PFSK-1 (cell line): ENCODE measurements around the gene SCAMP5.

Experiments used
- FOXP2 ChIP-seq: optimal IDR thresholded peaks from 2 replicates; pipeline ENCODE3; 2011; ENCODE audit warnings: borderline replicate concordance, control low read depth, inconsistent platforms; ENCODE audit not compliant: insufficient read depth; ENCODE audit errors: extremely low read length, extremely low read depth
- POLR2AphosphoS5 ChIP-seq: IDR thresholded peaks from 2 replicates; pipeline ENCODE4 v1.6.1; 2012; ENCODE audit warnings: low read depth, mild to moderate bottlenecking, control low read depth, low read length, moderate library complexity
- SIN3A ChIP-seq: IDR thresholded peaks from 2 replicates; pipeline ENCODE4 v1.6.1; 2012; ENCODE audit warnings: mild to moderate bottlenecking, low read length, moderate library complexity, borderline replicate concordance; ENCODE audit not compliant: insufficient read depth
- TAF1 ChIP-seq: IDR thresholded peaks from 2 replicates; pipeline ENCODE4 v1.6.1; 2012; ENCODE audit warnings: low read length, control low read depth, borderline replicate concordance; ENCODE audit not compliant: insufficient read depth
- TF ChIP-seq, protein P1 (sequence below), 2 experiments: IDR thresholded peaks; 2 replicates each; pipeline versions ENCODE4 v1.6.1 to v1.8.0; 2011 to 2012; ENCODE audit warnings: low read depth in 2 of 2, low read length in 2 of 2, control low read depth in 1 of 2, inconsistent platforms in 1 of 2, mild to moderate bottlenecking in 1 of 2, moderate library complexity in 1 of 2; ENCODE audit not compliant: insufficient read depth in 1 of 2

SCAMP5 gene

GRCh38 chr15:75061272-75061671, 65.9 kb downstream of the SCAMP5 start:
- no peak for TF ChIP-seq TAF1
- TF ChIP-seq, protein P1, sequence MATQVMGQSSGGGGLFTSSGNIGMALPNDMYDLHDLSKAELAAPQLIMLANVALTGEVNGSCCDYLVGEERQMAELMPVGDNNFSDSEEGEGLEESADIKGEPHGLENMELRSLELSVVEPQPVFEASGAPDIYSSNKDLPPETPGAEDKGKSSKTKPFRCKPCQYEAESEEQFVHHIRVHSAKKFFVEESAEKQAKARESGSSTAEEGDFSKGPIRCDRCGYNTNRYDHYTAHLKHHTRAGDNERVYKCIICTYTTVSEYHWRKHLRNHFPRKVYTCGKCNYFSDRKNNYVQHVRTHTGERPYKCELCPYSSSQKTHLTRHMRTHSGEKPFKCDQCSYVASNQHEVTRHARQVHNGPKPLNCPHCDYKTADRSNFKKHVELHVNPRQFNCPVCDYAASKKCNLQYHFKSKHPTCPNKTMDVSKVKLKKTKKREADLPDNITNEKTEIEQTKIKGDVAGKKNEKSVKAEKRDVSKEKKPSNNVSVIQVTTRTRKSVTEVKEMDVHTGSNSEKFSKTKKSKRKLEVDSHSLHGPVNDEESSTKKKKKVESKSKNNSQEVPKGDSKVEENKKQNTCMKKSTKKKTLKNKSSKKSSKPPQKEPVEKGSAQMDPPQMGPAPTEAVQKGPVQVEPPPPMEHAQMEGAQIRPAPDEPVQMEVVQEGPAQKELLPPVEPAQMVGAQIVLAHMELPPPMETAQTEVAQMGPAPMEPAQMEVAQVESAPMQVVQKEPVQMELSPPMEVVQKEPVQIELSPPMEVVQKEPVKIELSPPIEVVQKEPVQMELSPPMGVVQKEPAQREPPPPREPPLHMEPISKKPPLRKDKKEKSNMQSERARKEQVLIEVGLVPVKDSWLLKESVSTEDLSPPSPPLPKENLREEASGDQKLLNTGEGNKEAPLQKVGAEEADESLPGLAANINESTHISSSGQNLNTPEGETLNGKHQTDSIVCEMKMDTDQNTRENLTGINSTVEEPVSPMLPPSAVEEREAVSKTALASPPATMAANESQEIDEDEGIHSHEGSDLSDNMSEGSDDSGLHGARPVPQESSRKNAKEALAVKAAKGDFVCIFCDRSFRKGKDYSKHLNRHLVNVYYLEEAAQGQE (IDR thresholded peaks at IDR 0.05; ENCODE audit: insufficient read depth in 1 of 2, low read depth in 2 of 2, low read length in 2 of 2), result no peak
- TF ChIP-seq SIN3A, result no peak
- TF ChIP-seq FOXP2, result no peak
- no peak for TF ChIP-seq POLR2AphosphoS5

- TF ChIP-seq SIN3A (no peak), POLR2AphosphoS5 (no peak), FOXP2 (no peak), TAF1 (no peak)
- TF ChIP-seq, protein P1 (IDR thresholded peaks at IDR 0.05; ENCODE audit: insufficient read depth in 1 of 2, low read depth in 2 of 2, low read length in 2 of 2), result no peak
Observed at GRCh38 chr15:75062706-75063105, 67.3 kb downstream of the SCAMP5 start.

DNA sequence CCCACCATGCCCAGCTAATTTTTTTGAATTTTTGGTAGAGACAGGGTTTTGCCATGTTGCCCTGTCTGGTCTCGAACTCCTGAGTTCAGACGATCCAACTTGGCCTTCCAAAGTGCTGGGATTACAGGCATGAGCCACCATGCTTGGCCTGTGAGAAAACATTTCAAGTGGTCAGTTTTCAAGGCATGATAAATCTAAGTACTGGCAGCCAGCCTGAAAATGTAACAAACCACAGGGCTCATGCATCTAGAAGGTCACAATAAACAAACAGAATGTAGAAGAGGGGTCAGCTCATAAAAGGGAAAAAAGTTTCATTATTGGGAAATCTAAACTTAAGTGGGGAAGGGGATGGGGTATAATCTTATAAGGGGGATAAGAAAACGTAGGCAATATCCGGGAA, 68.0 kb downstream of the SCAMP5 start:
- TF ChIP-seq, protein P1 (IDR thresholded peaks at IDR 0.05; ENCODE audit: insufficient read depth in 1 of 2, low read depth in 2 of 2, low read length in 2 of 2), result no peak
- TF ChIP-seq TAF1 (no peak), POLR2AphosphoS5 (no peak), FOXP2 (no peak), SIN3A (no peak)

- TF ChIP-seq POLR2AphosphoS5, result no peak
Observed at GRCh38 chr15:75063889-75064288, 68.5 kb downstream of the SCAMP5 start.

GRCh38 chr15:75064846-75065245, 69.5 kb downstream of the SCAMP5 start:
- TF ChIP-seq, protein P1 (IDR thresholded peaks at IDR 0.05; ENCODE audit: insufficient read depth in 1 of 2, low read depth in 2 of 2, low read length in 2 of 2), result no peak
- no peak for TF ChIP-seq TAF1
- TF ChIP-seq FOXP2, result no peak
- no peak for TF ChIP-seq POLR2AphosphoS5

DNA sequence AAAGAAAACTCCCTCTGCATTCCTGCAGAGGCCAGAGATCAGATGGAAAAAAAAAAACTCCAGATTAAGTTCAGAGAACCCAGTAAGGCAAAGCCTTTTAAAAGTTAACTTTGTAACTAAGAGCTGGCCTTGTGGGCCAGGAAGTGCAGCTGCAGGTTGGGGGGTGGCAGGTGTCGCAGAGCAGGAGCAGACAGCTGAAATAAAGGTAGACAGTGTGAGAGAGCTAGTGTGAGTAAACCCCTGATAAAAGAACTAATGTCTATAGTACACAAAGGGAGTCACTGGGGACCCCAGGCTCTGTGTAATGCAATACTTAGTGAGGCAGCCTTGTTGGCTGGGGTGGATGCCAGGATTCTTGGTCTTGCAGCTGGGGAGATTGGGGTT, 70.1 kb downstream of the SCAMP5 start:
- TF ChIP-seq, protein P1 (IDR thresholded peaks at IDR 0.05; ENCODE audit: insufficient read depth in 1 of 2, low read depth in 2 of 2, low read length in 2 of 2), result no peak
- TF ChIP-seq FOXP2, result no peak
- TF ChIP-seq TAF1, result no peak
- no peak for TF ChIP-seq SIN3A
- no peak for TF ChIP-seq POLR2AphosphoS5
